B cell (primary cell): ENCODE data around the gene JADE1. TPM values are rescaled to one million over a fixed set of nuclear protein-coding genes. Genes with fewer than 3 reads are reported as not detected.

Experiments used
- ATAC-seq: fragments of 200-7000 bp; cut with Tn5 transposase; one replicate; pipeline ENCODE4 v1.10.0; 2021; ENCODE audit warnings: low read depth, mild to moderate bottlenecking, moderate number of reproducible peaks, moderate library complexity
- CTCF ChIA-PET: fragments of 350-600 bp; sonication (Branson Sonifier 250); formaldehyde crosslinking; loops from one replicate; lab custom pipeline; 2021; ENCODE audit warnings: antibody characterized with exemption, inconsistent platforms; lab: Charles Lee
- POLR2A ChIA-PET: fragments of 350-600 bp; sonication (Branson Sonifier 250); formaldehyde crosslinking; loops from one replicate; lab custom pipeline; 2021; ENCODE audit warnings: antibody characterized with exemption; lab: Charles Lee
- DNase-seq: peaks from one replicate; pipeline ENCODE4 v3.0.0; 2013
- H2AFZ ChIP-seq: 2 replicates; pipeline ENCODE4 v1.6.1; 2012; ENCODE audit warnings: mild to moderate bottlenecking, low read depth, low read length; ENCODE audit not compliant: insufficient read depth, poor library complexity, severe bottlenecking
- H3K27ac ChIP-seq, 2 donors: 1 replicate in 1 of 2; 2 replicates in 1 of 2; pipeline ENCODE4 v1.5.1; 2012 to 2013; ENCODE audit warnings: low read length in 2 of 2, mild to moderate bottlenecking in 2 of 2, moderate library complexity in 1 of 2
- H3K27me3 ChIP-seq, 4 experiments: fragments of 200-600 bp in 1 of 4; sonication (generic) in 1 of 4; replicated peaks in 1 of 4; 1 replicate in 2 of 4; 2 replicates in 2 of 4; pipeline versions ENCODE4 v1.6.1 to v1.7.0; 2013 to 2016; ENCODE audit warnings: low read length in 3 of 4, mild to moderate bottlenecking in 2 of 4, mixed read lengths in 1 of 4, moderate library complexity in 1 of 4; ENCODE audit not compliant: insufficient read depth in 4 of 4, control insufficient read depth in 3 of 4; ENCODE audit errors: control extremely low read depth in 1 of 4
- H3K36me3 ChIP-seq, 2 experiments: replicated peaks in 1 of 2; 1 replicate in 1 of 2; 2 replicates in 1 of 2; pipeline versions ENCODE4 v1.6.1 to v1.7.1; 2013; ENCODE audit warnings: low read length in 1 of 2; ENCODE audit not compliant: insufficient read depth in 2 of 2, control insufficient read depth in 1 of 2; ENCODE audit errors: control extremely low read depth in 1 of 2, extremely low read depth in 1 of 2
- H3K4me1 ChIP-seq, 2 donors: fragments of 200-600 bp in 1 of 2; sonication (generic) in 1 of 2; 1 replicate in 1 of 2; 2 replicates in 1 of 2; pipeline versions ENCODE4 v1.5.1 to v1.6.1; 2013 to 2017; ENCODE audit warnings: low read length in 2 of 2; ENCODE audit not compliant: control insufficient read depth in 2 of 2, insufficient read depth in 2 of 2
- H3K4me2 ChIP-seq: replicated peaks from 2 replicates; pipeline ENCODE3; 2012; ENCODE audit warnings: mild to moderate bottlenecking, low read depth, low read length; ENCODE audit not compliant: poor library complexity, severe bottlenecking
- H3K4me3 ChIP-seq, 5 experiments: fragments of 200-600 bp in 1 of 5; sonication (generic) in 1 of 5; 1 replicate in 3 of 5; 2 replicates in 2 of 5; pipeline versions ENCODE4 v1.5.1 to v1.7.0; 2011 to 2016; ENCODE audit warnings: low read length in 4 of 5, mild to moderate bottlenecking in 4 of 5, low read depth in 2 of 5, control low read depth in 1 of 5, moderate library complexity in 1 of 5; ENCODE audit not compliant: insufficient read depth in 1 of 5; ENCODE audit errors: control extremely low read depth in 1 of 5, extremely low read depth in 1 of 5
- H3K79me2 ChIP-seq: fragments of 200-600 bp; sonication (generic); one replicate; pipeline ENCODE4 v1.6.0; 2016; ENCODE audit warnings: low read length; ENCODE audit not compliant: control insufficient read depth, insufficient read depth
- H3K9ac ChIP-seq: fragments of 200-600 bp; sonication (generic); 2 replicates; pipeline ENCODE4 v1.6.1; 2017; ENCODE audit warnings: mild to moderate bottlenecking, low read length, moderate library complexity
- H3K9me3 ChIP-seq, 3 donors: one replicate each; pipeline versions ENCODE4 v1.6.1 to v1.7.1; 2013; ENCODE audit warnings: low read length in 2 of 3; ENCODE audit not compliant: control insufficient read depth in 2 of 3, insufficient read depth in 1 of 3; ENCODE audit errors: control extremely low read depth in 1 of 3
- H4K20me1 ChIP-seq: 2 replicates; pipeline ENCODE4 v1.6.0; 2012; ENCODE audit warnings: mild to moderate bottlenecking, low read length; ENCODE audit not compliant: insufficient read depth, control insufficient read depth, poor library complexity, severe bottlenecking
- H3K27ac Mint-ChIP-seq: one replicate; pipeline ENCODE4 v1.8.0; 2021; ENCODE audit warnings: mixed read lengths
- H3K27me3 Mint-ChIP-seq: one replicate; pipeline ENCODE4 v1.8.0; 2021; ENCODE audit warnings: mixed read lengths
- H3K4me1 Mint-ChIP-seq: one replicate; pipeline ENCODE4 v1.8.0; 2021; ENCODE audit warnings: mixed read lengths
- H3K4me3 Mint-ChIP-seq: one replicate; pipeline ENCODE4 v1.8.0; 2021; ENCODE audit warnings: mixed read lengths
- H3K9me3 Mint-ChIP-seq: one replicate; pipeline ENCODE4 v1.8.0; 2022; ENCODE audit warnings: mixed read lengths; ENCODE audit not compliant: insufficient read depth
- EZH2 ChIP-seq: IDR thresholded peaks from 2 replicates; pipeline ENCODE4 v1.6.1; 2012; ENCODE audit warnings: borderline replicate concordance, low read depth, mild to moderate bottlenecking, moderate library complexity, low read length; ENCODE audit not compliant: insufficient read depth, poor library complexity, severe bottlenecking
- WGBS: methylation state at CpG from one replicate; pipeline ENCODE4 v1.1.5; 2013; ENCODE audit warnings: missing lambda C conversion rate; ENCODE audit not compliant: insufficient coverage; 5-methylcytosine and 5-hydroxymethylcytosine counted together
- intact Hi-C: fragments of 100-400 bp; cut with micrococcal nuclease; formaldehyde crosslinking; loops from one replicate; pipeline ENCODE4 v1.10.0; 2022
- polyA plus RNA-seq: library from polyadenylated mRNA; depleted of rRNA; stranded (reverse); fragments of >200 nt; gene quantifications from 2 replicates; pipeline ENCODE4 v1.2.3, GENCODE V29; 2012
- total RNA-seq, 2 donors: library from RNA; stranded (reverse); fragments of 120-200 nt in 1 of 2; gene quantifications; 1 replicate in 1 of 2; 2 replicates in 1 of 2; pipeline versions ENCODE4 v1.2.3 to v1.2.4, GENCODE V29; 2013 to 2022
- TF ChIP-seq, protein P1 (sequence below): fragments of 200-600 bp; IDR thresholded peaks from one replicate; pipeline ENCODE4 v1.8.0; 2022; ENCODE audit warnings: antibody characterized with exemption, mild to moderate bottlenecking

The JADE1 gene
- total and polyA plus RNA-seq, 2 donors (not counting 1 experiment from before 2014, with no cell fraction given): 13.8 to 42.4 TPM

GRCh38 chr4:128802680-128803628, 6.5 kb upstream of the JADE1 start:
- Histone ChIP-seq H3K4me2 (no peak overlapping the region), H3K27me3 (no peaks in the 10 kb centered on the region), H3K9me3 (no peaks in the 10 kb centered on the region), H3K9ac (no peak overlapping the region), H3K36me3 (no peaks in the 10 kb centered on the region), H3K4me3 (no peak overlapping the region), H3K79me2 (no peaks in the 10 kb centered on the region), H2AFZ (peak overlapping the region; percentile 44), H4K20me1 (no peaks in the 10 kb centered on the region), H3K4me1 (no peaks in the 10 kb centered on the region), H3K27ac (no peak overlapping the region)
- Mint-ChIP-seq H3K4me1 (peaks cover 4% of the 10 kb centered on the region), H3K4me3 (no peak overlapping the region), H3K27ac (no peak overlapping the region), H3K9me3 (no peaks in the 10 kb centered on the region), H3K27me3 (no peaks in the 10 kb centered on the region)
- ChIA-PET POLR2A (no interaction called here), CTCF (no interaction called here)
- intact Hi-C loops: no loop called here
- DNase-seq: no peak
- TF ChIP-seq EZH2: no peak
- TF ChIP-seq, protein P1, sequence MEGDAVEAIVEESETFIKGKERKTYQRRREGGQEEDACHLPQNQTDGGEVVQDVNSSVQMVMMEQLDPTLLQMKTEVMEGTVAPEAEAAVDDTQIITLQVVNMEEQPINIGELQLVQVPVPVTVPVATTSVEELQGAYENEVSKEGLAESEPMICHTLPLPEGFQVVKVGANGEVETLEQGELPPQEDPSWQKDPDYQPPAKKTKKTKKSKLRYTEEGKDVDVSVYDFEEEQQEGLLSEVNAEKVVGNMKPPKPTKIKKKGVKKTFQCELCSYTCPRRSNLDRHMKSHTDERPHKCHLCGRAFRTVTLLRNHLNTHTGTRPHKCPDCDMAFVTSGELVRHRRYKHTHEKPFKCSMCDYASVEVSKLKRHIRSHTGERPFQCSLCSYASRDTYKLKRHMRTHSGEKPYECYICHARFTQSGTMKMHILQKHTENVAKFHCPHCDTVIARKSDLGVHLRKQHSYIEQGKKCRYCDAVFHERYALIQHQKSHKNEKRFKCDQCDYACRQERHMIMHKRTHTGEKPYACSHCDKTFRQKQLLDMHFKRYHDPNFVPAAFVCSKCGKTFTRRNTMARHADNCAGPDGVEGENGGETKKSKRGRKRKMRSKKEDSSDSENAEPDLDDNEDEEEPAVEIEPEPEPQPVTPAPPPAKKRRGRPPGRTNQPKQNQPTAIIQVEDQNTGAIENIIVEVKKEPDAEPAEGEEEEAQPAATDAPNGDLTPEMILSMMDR: no peak
- ATAC-seq: no peak
- WGBS: 93% methylated on average over 8 of the region's 9 CpGs

GRCh38 chr4:128803783-128804182, 5.7 kb upstream of the JADE1 start:
- no peak for DNase-seq
- ATAC-seq: no peak
- Mint-ChIP-seq H3K27ac (no peak overlapping the region), H3K4me1 (peaks cover 4% of the 10 kb centered on the region), H3K27me3 (no peaks in the 10 kb centered on the region), H3K4me3 (no peak overlapping the region), H3K9me3 (no peaks in the 10 kb centered on the region)
- no peak overlapping the region for H3K4me2 ChIP-seq
- CTCF ChIA-PET: no interaction called here
- H4K20me1 ChIP-seq: no peaks in the 10 kb centered on the region
- H3K27me3 ChIP-seq: no peaks in the 10 kb centered on the region
- H3K9ac ChIP-seq: no peak overlapping the region
- peak overlapping the region; percentile 44 for H2AFZ ChIP-seq
- no peaks in the 10 kb centered on the region for H3K9me3 ChIP-seq
- TF ChIP-seq, protein P1: no peak
- no peak overlapping the region for H3K4me3 ChIP-seq
- POLR2A ChIA-PET: no interaction called here
- no peaks in the 10 kb centered on the region for H3K4me1 ChIP-seq
- no peaks in the 10 kb centered on the region for H3K36me3 ChIP-seq
- WGBS: 79% methylated on average over 2 of the region's 2 CpGs
- no peak overlapping the region for H3K27ac ChIP-seq
- intact Hi-C loops: no loop called here
- H3K79me2 ChIP-seq: no peaks in the 10 kb centered on the region
